Large intestine (tissue), 3 donors: ENCODE results near the gene PNCK. TPM values are rescaled to one million over a fixed set of nuclear protein-coding genes. Genes with fewer than 3 reads are reported as not detected.

ENCODE experiments used
- DNase-seq, 2 donors: peaks; one replicate each; pipeline versions ENCODE4 v3.0.0 to v3.0.0-alpha.2; 2013
- H3K27ac ChIP-seq: one replicate; pipeline ENCODE4 v1.5.1; 2013; ENCODE audit warnings: low read length
- H3K27me3 ChIP-seq: 2 replicates; pipeline ENCODE4 v1.6.1; 2013; ENCODE audit warnings: low read length; ENCODE audit not compliant: control insufficient read depth, insufficient read depth
- H3K36me3 ChIP-seq: 2 replicates; pipeline ENCODE4 v1.6.1; 2013; ENCODE audit warnings: low read length; ENCODE audit not compliant: control insufficient read depth, insufficient read depth
- H3K4me1 ChIP-seq: one replicate; pipeline ENCODE4 v1.6.1; 2013; ENCODE audit warnings: low read length; ENCODE audit not compliant: control insufficient read depth, insufficient read depth
- H3K4me3 ChIP-seq: one replicate; pipeline ENCODE4 v1.5.1; 2013; ENCODE audit warnings: low read length
- H3K9me3 ChIP-seq: one replicate; pipeline ENCODE4 v1.6.1; 2013; ENCODE audit warnings: mild to moderate bottlenecking, low read depth, low read length, moderate library complexity; ENCODE audit not compliant: control insufficient read depth
- WGBS: methylation state at CpG from one replicate; pipeline ENCODE4 v1.1.5; 2013; ENCODE audit warnings: low lambda C conversion rate; ENCODE audit not compliant: insufficient coverage; 5-methylcytosine and 5-hydroxymethylcytosine counted together
- polyA plus RNA-seq: library from polyadenylated mRNA; unstranded; fragments of 120-200 nt; gene quantifications from one replicate; pipeline ENCODE4 v1.2.1, GENCODE V29; 2013

Gene PNCK
- polyA plus RNA-seq, 1 donor: 128 TPM

GRCh38 chrX:153633607-153634180 is 39.9 kb downstream of the PNCK start:
- WGBS: no CpG with 5 or more reads among the region's 15 CpGs
- no peaks in the 10 kb centered on the region for H3K27me3 ChIP-seq
- no peaks in the 10 kb centered on the region for H3K9me3 ChIP-seq
- DNase-seq: no peak
- no peak overlapping the region for H3K4me3 ChIP-seq
- H3K4me1 ChIP-seq: peaks cover 12% of the 10 kb centered on the region
- H3K36me3 ChIP-seq: no peaks in the 10 kb centered on the region
- H3K27ac ChIP-seq: no peak overlapping the region

- Histone ChIP-seq H3K27me3 (no peaks in the 10 kb centered on the region), H3K4me3 (no peak overlapping the region), H3K36me3 (no peaks in the 10 kb centered on the region), H3K9me3 (no peaks in the 10 kb centered on the region), H3K27ac (no peak overlapping the region), H3K4me1 (peaks cover 18% of the 10 kb centered on the region)
- WGBS: no CpG with 5 or more reads among the region's 14 CpGs
- DNase-seq: no peak
Observed at GRCh38 chrX:153633048-153633447, 40.6 kb downstream of the PNCK start.

- WGBS: no CpG with 5 or more reads among the region's 7 CpGs
- Histone ChIP-seq H3K27me3 (no peaks in the 10 kb centered on the region), H3K4me1 (peaks cover 22% of the 10 kb centered on the region), H3K4me3 (no peak overlapping the region), H3K36me3 (no peaks in the 10 kb centered on the region), H3K9me3 (no peaks in the 10 kb centered on the region), H3K27ac (no peak overlapping the region)
- DNase-seq: no peak
Observed at GRCh38 chrX:153632595-153632946, 41.0 kb downstream of the PNCK start.

- Histone ChIP-seq H3K27ac (no peak overlapping the region), H3K27me3 (no peaks in the 10 kb centered on the region), H3K9me3 (no peaks in the 10 kb centered on the region), H3K36me3 (no peaks in the 10 kb centered on the region), H3K4me1 (peaks cover 25% of the 10 kb centered on the region), H3K4me3 (no peak overlapping the region)
- no CpG with 5 or more reads among the region's 19 CpGs for WGBS
- no peak for DNase-seq
Observed at GRCh38 chrX:153631907-153632594, 41.6 kb downstream of the PNCK start.

GRCh38 chrX:153631346-153631745 is 42.3 kb downstream of the PNCK start:
- Histone ChIP-seq H3K4me3 (no peak overlapping the region), H3K36me3 (no peaks in the 10 kb centered on the region), H3K4me1 (peaks cover 28% of the 10 kb centered on the region), H3K9me3 (no peaks in the 10 kb centered on the region), H3K27ac (no peak overlapping the region), H3K27me3 (no peaks in the 10 kb centered on the region)
- DNase-seq: no peak
- no CpG with 5 or more reads among the region's 2 CpGs for WGBS

GRCh38 chrX:153628665-153629064 is 44.9 kb downstream of the PNCK start:
- no peak for DNase-seq
- Histone ChIP-seq H3K4me1 (peaks cover 31% of the 10 kb centered on the region), H3K27me3 (no peaks in the 10 kb centered on the region), H3K36me3 (no peaks in the 10 kb centered on the region), H3K9me3 (no peaks in the 10 kb centered on the region), H3K4me3 (no peak overlapping the region), H3K27ac (no peak overlapping the region)
- no CpG with 5 or more reads among the region's 12 CpGs for WGBS

GRCh38 chrX:153628129-153628528 is 45.5 kb downstream of the PNCK start:
- Histone ChIP-seq H3K9me3 (no peaks in the 10 kb centered on the region), H3K4me3 (no peak overlapping the region), H3K27me3 (no peaks in the 10 kb centered on the region), H3K36me3 (no peaks in the 10 kb centered on the region), H3K4me1 (peaks cover 36% of the 10 kb centered on the region), H3K27ac (peak overlapping the region; percentile 72)
- WGBS: no CpG with 5 or more reads among the region's 8 CpGs
- no peak for DNase-seq

GRCh38 chrX:153627675-153628111 is 45.9 kb downstream of the PNCK start:
- Histone ChIP-seq H3K36me3 (no peaks in the 10 kb centered on the region), H3K9me3 (no peaks in the 10 kb centered on the region), H3K4me1 (peaks cover 41% of the 10 kb centered on the region), H3K4me3 (no peak overlapping the region), H3K27ac (peak overlapping the region; percentile 72), H3K27me3 (no peaks in the 10 kb centered on the region)
- WGBS: no CpG with 5 or more reads among the region's 15 CpGs
- peak in 1 of 2 donors; percentile 29 for DNase-seq

- Histone ChIP-seq H3K4me3 (no peak overlapping the region), H3K27ac (peak overlapping the region; percentile 72), H3K4me1 (peaks cover 44% of the 10 kb centered on the region), H3K27me3 (no peaks in the 10 kb centered on the region), H3K9me3 (no peaks in the 10 kb centered on the region), H3K36me3 (no peaks in the 10 kb centered on the region)
- peak in 1 of 2 donors; percentile 79 for DNase-seq
- no CpG with 5 or more reads among the region's 35 CpGs for WGBS
Observed at GRCh38 chrX:153626863-153627674, 46.5 kb downstream of the PNCK start.

- H3K9me3 ChIP-seq: no peaks in the 10 kb centered on the region
- no peaks in the 10 kb centered on the region for H3K27me3 ChIP-seq
- peaks cover 47% of the 10 kb centered on the region for H3K4me1 ChIP-seq
- peak overlapping the region; percentile 72 for H3K27ac ChIP-seq
- H3K4me3 ChIP-seq: no peak overlapping the region
- H3K36me3 ChIP-seq: no peaks in the 10 kb centered on the region
- DNase-seq: peak in 1 of 2 donors; percentile 74
- WGBS: no CpG with 5 or more reads among the region's 16 CpGs
Observed at GRCh38 chrX:153626025-153626633, 47.5 kb downstream of the PNCK start.
